HG02885 (cell line): ENCODE measurements around the gene SYT5.
"Not testable (repeated sequence)": the region's sequence is repeated elsewhere in the genome, so short reads cannot be mapped to it uniquely, and the experiment has no call there.

Experiments
- ATAC-seq: cut with Tn5 transposase; IDR thresholded peaks from one replicate; pipeline ENCODE4 v1.9.1; 2021; ENCODE audit warnings: mild to moderate bottlenecking; ENCODE audit not compliant: unreplicated experiment, poor library complexity

Gene SYT5

GRCh38 chr19:55208880-55209692, 29.0 kb upstream of the SYT5 start, which contains the start of gene PTPRH:
Gene PTPRH, minus strand, starts transcription at chr19:55209501. Its CDS starts 68 bp downstream, at chr19:55209433.
- no peak for ATAC-seq

GRCh38 chr19:55206664-55207500, 26.8 kb upstream of the SYT5 start:
- no peak for ATAC-seq

- not testable (repeated sequence) for ATAC-seq
These were observed 22.1 kb upstream of the SYT5 start for GRCh38 chr19:55202199-55202598.

GRCh38 chr19:55199620-55200204, 19.6 kb upstream of the SYT5 start:
- no peak for ATAC-seq

DNA sequence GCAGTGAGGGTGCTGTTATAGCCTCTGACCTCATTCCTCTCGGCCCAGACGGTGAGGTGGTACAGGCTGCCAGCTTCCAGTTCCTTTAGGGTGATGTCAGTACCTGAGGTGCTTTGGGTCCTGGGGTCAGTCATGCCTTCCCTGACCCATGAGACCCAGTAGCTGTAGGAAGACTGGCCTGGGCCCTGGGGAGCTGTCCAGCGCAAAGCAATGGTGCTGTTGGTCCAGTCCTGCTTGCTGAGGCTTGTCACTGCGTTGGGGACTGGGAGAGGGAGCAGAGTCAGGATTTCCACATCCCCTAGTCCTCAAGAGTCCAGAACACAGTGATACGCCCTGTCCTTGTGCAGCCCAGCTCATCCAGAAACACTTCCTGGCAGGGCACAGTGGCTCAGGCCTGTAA, 18.6 kb upstream of the SYT5 start:
- no peak for ATAC-seq

GRCh38 chr19:55197528-55197927, 17.4 kb upstream of the SYT5 start:
- ATAC-seq = no peak

DNA sequence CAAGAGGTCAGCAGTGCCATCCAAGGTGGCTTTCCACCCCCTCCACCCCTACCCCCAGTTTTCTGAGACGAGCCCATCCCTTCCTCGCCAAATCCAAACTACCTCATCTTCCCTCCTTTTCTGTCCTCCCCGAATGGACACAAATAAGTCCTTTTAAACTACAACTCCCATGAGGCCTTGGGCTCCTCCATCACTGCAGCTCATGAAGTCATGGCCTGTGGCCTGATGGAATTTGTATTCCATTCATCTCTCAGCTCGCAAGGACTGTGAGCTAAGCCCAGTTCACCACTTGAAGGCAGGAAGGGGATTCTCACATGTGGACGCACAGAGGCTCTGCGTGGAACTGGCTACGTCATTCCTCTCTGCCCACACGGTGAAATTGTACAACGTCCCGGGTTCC, 16.7 kb upstream of the SYT5 start:
- no peak for ATAC-seq

- ATAC-seq = no peak
These were observed 13.4 kb upstream of the SYT5 start for GRCh38 chr19:55193481-55193880.

DNA sequence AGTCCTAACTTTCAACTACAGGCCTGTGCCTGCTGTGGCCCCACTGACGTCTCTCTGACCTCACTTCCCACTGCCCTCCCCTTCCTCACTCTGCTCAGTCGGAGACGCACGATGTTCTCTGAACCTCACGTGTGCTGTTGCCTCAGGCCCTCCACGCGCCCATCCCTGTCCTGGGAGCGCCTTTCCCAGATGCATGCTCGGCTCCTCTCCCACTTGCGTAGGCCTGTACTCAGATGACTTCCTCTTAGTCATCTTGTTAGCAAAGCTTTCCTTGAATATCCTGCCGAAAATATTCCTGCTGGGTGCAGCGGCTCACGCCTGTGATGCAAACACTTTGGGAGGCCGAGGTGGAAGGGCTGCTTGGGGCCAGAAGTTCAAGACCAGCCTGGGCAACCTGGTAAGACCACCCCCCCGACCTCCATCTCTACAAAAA, 9.3 kb upstream of the SYT5 start:
- no peak for ATAC-seq

DNA sequence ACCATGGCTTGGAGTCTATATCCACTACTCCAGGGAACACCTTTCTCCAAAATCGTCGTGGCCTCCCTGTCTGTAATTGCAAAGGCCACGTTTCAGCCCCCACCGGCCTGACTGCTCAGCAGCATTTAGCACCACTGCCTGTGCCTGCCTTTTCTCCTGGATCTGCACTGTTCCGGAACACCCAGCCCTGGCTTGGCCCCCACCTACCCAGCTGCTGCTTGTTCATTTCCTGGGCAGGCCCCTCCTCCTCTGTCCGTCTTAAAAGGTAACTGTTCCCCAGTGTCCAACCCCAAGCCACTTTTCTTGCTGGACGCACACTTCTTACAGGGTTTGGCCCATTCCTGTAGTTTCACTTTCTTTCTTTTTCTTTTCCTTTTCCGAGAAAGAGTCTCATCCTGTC, 8.5 kb upstream of the SYT5 start:
- no peak for ATAC-seq

GRCh38 chr19:55186080-55186479, 6.0 kb upstream of the SYT5 start:
- no peak for ATAC-seq

DNA sequence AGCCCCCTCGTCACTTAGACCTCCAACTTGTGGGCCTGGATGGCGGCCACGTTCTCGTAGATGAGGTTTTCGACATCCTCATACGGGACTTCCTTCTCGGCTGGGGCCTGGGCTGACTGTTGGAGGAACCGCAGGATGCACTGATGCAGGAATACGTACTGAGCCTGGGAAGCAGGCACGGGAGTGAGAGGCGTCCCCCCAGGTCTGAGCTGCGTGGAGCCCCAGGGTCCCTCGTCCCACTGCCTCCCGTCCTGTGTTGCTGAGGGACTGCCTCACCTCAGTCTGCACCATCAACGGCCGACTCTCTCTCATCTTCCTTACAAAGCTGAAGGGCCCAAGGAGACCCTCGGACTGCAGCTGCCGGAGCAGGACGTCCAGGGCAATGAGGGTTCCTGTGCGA, 1.7 kb upstream of the SYT5 start:
- ATAC-seq = no peak

- peak; percentile 75 for ATAC-seq
These were observed 1.1 kb downstream of the SYT5 start for GRCh38 chr19:55178781-55179599.

- no peak for ATAC-seq
These were observed 4.0 kb downstream of the SYT5 start for GRCh38 chr19:55176076-55176475.

DNA sequence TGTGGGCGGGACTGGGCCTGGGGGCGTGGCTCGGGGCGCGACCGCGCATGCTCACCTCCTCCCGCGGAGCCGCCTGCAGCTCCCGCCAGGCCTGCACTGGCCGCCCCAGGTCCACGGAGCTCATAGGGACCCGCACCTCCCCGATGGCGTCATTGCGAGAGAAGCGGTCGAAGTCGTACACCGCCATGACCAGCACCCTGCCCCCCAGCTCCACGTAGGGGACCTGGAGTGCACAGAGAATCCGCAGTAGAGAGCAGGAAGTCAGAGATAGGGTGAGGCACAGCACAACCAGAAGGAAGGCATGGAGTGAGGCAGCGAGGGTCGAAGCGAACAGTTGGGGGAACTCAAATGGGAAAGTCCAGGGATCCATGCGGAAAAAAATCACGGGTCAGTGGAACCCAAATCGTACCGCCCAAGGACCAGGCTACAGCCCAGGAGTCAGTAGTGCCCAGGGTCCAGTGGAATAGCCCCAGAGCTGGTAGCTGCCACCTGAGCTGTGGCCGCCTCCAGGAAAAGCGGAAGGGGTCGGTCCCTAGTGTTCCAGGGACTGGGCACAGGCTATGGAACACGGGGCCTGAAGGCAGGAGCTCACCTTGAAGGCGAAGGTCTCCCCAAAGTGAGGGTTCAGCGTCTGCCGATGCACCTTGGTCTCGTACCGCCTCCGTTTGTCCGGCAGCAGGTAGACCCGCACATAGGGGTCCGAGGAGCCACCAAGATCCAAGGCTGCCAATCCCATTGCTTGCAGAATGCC, 4.8 kb downstream of the SYT5 start:
- ATAC-seq = no peak

- ATAC-seq = no peak
These were observed 5.5 kb downstream of the SYT5 start for GRCh38 chr19:55174425-55175116.

DNA sequence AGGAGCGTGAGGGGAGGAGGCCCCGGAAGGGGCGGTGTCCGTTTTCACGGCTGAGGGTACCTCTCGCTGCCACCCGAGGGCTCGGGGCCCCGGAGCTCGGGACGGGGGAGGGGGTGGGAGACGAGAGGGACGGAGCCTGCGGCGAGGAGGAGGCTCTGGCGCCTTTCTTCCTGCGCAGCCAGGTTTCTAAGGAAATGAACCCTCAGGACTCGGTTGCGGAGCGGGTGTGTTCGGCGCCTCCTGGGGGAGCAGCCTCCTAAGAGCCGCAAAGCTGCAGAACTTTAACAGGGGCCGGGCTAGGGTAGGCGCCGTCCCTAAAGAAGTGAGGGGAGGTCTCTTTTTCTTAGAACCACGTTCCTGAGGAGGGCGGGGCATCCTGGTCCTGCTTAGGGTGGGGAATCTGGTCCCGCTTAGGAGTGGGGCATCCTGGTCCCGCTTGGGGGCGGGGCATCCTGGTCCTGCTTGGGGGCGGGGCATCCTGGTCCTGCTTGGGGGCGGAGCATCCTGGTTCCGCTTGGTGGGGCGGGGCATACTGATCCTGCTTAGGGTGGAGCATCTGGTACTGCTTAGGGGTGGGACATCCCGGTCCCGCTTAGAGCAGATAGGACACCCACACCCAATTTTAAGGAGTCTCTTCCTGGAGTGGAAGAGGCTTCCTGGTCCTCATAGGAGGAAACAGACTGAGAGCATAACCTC, 6.2 kb downstream of the SYT5 start:
- ATAC-seq = no peak

DNA sequence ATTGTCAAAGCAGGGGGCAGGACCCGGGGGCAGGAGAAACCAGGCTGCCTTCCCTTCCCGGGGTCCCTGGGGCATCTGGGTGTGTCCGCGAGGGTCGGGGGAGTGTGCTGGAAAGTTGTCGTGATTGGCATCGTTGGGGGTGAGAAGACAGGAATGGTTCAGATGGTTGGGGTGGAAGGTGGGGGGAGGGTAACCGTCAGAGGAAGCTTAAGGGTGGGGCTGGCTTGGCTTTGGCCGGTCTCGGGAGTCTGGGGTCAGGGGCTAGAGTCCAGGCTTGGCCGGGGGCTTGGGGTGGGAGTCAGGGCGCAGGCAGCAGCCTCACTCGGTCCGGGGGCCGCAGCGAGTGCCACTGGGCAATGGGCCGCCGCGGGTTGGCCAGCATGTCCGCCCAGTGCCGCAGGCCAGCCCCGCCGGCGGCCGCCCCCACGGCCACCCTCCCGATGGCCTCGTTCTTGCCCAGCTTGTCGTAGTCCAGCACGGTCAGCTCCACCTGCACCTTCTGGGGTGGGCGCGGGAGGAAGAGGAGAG, 6.8 kb downstream of the SYT5 start:
- no peak for ATAC-seq
